GM19463 (cell line): ENCODE measurements around the gene MSANTD7.

Experiments used
- ATAC-seq: cut with Tn5 transposase; IDR thresholded peaks from one replicate; pipeline ENCODE4 v1.9.1; 2021; ENCODE audit warnings: mild to moderate bottlenecking, moderate library complexity; ENCODE audit not compliant: unreplicated experiment

Gene MSANTD7

DNA sequence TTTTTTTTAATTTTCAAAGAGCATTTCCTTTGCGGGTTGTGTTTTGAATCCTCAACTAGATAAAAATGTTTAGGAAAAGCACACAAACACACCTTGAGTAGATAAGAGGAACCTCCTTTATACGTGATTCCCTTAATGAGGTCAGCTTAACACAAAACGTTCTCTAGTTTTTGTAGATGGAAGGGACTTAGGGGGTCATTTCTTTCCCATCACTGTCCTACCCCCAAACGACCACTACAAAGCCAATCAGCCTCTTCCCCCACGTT lies 41.8 kb downstream of the MSANTD7 start:
- no peak for ATAC-seq

DNA sequence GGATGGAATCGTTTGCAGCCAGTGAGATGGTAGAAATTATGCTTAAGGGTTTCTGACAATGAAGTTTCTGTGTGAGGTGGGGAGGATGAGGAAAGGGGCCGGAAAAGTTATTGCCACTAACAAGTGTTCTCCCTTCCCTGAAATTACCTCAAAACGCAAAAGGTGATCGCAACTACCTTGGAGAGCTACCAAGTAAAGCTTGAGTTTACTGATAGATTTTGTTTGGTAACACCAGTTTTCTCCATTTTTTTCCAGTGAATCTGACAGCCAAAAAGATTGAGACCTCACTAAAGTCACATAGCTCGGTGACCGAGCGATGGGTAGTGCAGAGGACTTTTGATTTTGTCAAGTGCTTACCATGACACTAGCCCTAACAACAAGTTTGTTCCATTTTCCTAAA lies 42.1 kb downstream of the MSANTD7 start:
- no peak for ATAC-seq

GRCh38 chr10:14884082-14884481 lies 46.0 kb downstream of the MSANTD7 start:
- no peak for ATAC-seq
